ENCODE measurements around the gene TPBGL.

TPBGL gene

GRCh38 chr11:75196426-75196825 is 44.1 kb upstream of the TPBGL start:
- no peak for DNase-seq (ENCODE audit: extremely low read depth, low read depth)
- TF ChIP-seq, protein P1, sequence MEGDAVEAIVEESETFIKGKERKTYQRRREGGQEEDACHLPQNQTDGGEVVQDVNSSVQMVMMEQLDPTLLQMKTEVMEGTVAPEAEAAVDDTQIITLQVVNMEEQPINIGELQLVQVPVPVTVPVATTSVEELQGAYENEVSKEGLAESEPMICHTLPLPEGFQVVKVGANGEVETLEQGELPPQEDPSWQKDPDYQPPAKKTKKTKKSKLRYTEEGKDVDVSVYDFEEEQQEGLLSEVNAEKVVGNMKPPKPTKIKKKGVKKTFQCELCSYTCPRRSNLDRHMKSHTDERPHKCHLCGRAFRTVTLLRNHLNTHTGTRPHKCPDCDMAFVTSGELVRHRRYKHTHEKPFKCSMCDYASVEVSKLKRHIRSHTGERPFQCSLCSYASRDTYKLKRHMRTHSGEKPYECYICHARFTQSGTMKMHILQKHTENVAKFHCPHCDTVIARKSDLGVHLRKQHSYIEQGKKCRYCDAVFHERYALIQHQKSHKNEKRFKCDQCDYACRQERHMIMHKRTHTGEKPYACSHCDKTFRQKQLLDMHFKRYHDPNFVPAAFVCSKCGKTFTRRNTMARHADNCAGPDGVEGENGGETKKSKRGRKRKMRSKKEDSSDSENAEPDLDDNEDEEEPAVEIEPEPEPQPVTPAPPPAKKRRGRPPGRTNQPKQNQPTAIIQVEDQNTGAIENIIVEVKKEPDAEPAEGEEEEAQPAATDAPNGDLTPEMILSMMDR (IDR thresholded peaks at IDR 0.05; ENCODE audit: low read depth, low read length), result no peak

DNA sequence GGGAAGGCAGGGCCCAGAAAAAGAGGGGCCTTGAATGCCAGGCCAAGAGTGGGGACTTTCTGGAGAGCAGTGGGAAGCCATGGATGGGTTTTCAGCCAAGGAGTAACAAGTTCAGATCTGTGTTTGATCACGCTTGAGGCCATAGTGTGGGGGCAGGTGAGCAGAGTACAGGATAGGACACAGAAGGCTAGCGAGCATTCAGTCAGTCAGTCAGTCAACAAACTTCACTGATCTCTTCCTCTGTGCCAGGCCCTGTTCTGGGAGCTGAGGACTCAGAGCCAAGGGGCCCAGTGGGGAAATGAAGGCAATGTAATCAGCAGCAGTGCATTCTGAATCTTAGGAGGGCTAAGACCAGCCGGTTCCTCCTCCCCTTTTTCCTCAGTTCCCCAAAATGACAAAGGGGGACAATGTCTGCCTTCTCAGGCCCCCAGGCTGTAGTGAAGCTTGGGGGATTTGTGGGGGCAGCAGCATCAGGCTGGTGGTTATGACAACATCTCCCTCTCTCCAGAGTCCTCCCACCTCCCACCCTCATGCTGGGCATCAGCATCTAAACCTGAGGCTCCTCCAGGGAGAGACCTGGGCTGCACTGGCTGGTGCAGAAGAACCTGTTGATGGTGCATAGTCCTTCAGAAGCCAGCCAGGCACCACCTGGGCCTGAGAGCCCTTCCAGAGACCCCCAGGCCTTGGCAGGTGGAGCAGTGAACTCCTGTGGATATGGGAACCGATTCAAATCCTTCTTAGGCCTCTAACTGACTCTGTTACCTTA is 42.9 kb upstream of the TPBGL start:
- TF ChIP-seq, protein P1 (IDR thresholded peaks at IDR 0.05; ENCODE audit: low read depth, low read length), result no peak

DNA sequence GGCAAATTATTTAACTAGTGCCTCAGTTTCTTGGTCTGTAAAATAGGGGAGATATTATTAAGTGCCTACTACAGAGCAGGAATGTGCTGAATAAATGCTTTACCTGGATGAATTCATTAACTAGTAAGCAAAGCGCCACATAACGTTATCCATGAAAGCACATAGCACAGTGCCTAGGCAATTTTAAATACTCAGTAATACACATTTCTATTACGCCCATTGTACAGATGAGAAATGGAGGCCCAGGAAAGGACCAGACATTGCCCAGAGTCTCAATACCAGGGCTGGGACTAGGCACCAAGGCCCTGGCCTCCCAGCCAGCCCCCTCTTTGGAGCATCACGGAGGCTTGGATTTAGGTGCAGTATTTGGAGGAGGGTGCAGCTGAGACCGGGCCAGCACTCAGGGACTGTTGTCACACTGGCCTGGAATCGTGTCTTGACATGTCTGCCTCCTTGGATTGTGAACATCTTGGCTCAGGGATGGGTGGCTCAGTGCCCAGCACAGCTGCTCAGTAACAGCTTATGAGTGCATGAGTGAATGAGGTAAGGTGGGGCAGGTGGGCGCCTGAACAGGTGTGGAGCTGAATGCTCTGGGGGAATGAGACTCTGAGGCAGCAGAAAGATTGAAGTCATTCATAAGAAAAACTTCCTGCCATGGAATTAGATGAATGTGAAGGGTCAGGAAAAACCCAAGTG is 42.1 kb upstream of the TPBGL start:
- no peak for DNase-seq (ENCODE audit: extremely low read depth, low read depth)
- TF ChIP-seq, protein P1 (IDR thresholded peaks at IDR 0.05; ENCODE audit: low read depth, low read length), result no peak

More for the DNA sequence above, 42.9 kb upstream of the TPBGL start:
- no peak for DNase-seq (ENCODE audit: extremely low read depth, low read depth)

DNA sequence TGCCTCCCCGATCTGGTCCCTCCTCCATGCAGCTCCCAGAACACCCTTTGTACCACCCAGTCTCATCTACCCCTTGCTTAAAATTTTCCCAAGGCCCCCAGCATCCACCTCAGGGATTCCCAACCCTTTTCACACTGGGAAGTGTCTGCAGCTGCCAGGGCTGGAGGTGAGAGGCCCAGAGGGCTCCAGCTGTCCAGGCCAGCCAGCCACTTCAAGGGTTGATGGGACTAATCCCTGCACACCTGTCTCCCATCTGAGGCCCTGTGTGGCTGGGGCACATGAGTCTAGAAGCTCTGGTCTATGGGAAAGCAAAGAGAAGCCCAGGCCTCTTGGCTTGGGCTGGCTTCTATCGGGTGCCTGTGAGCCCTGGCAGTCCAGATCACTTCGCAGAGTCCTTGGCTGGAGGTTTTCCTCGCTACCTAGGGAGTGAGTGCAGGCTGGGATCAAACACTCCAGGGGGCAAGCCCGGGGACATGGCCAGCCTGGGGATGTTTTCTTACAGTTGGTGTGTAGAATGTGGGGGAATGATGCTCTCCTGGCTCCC is 41.1 kb upstream of the TPBGL start:
- no peak for DNase-seq (ENCODE audit: extremely low read depth, low read depth)
- TF ChIP-seq, protein P1 (IDR thresholded peaks at IDR 0.05; ENCODE audit: low read depth, low read length), result no peak

- TF ChIP-seq, protein P1 (IDR thresholded peaks at IDR 0.05; ENCODE audit: low read depth, low read length), result no peak
- DNase-seq (ENCODE audit: extremely low read depth, low read depth), result no peak
Observed at GRCh38 chr11:75200051-75200450, 40.5 kb upstream of the TPBGL start.

DNA sequence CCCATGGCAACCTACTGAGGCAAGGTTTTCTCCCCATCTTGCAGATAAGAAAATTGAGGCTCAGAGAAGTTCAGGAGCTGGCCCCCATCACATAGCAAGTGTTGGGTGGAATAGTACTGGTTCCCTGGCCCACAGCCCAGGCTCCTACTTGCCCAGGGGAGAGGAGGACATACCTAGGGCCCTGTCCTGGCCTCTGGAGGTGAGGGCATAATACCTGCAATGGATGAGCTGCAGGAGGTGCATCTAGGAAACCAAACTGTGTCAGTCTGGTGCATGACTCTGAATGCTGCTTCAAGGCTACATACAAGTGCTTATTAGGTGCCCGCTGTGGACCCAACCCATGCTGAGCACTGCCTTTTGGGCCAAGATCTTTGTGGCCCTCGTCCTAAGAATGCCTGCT is 40.0 kb upstream of the TPBGL start:
- no peak for DNase-seq (ENCODE audit: extremely low read depth, low read depth)

More for the DNA sequence above, 40.0 kb upstream of the TPBGL start:
- TF ChIP-seq, protein P1 (IDR thresholded peaks at IDR 0.05; ENCODE audit: low read depth, low read length), result no peak
